Measurements from ENCODE around the gene ABCB6. TPM values are rescaled to one million over a fixed set of nuclear protein-coding genes. Genes with fewer than 3 reads are reported as not detected.
"Not testable (repeated sequence)": the region's sequence is repeated elsewhere in the genome, so short reads cannot be mapped to it uniquely, and the experiment has no call there.

ABCB6 gene
- 19.5 and 27.5 TPM in 2 replicates for total RNA-seq (2014; rRNA removed; shearing (Covaris generic))

GRCh38 chr2:219218732-219219701 is at the start of gene ABCB6:
TSS of gene ABCB6 (minus strand) at chr2:219218958. CDS start at chr2:219218673, 285 bp downstream.
- DNase-seq (ENCODE audit: low read depth): peak; percentile 91

GRCh38 chr2:219268294-219268693 is 49.5 kb upstream of the ABCB6 start:
- no peak for DNase-seq (ENCODE audit: low read depth)

GRCh38 chr2:219266886-219267285 is 48.1 kb upstream of the ABCB6 start:
- no peak for DNase-seq (ENCODE audit: low read depth)

DNA sequence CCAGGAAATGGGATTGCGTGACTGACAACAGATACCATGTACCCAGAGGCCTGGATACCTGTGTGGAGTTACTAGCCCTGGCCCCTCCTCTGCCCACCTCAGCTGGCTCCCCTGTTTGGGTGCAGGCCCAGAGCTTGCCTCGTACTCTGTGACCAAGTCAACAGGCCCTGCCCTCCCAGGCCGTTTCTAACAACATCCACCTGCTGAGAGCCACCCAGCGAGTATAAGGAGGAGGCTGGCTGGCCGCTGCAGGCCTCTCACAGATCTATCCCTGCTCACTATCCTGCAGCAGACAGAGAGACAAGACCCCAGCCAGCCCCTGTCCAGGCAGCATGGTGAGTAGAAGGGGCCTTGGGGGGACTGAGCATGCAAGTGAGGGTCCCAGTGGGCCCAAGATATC is 47.5 kb upstream of the ABCB6 start:
- no peak for DNase-seq (ENCODE audit: low read depth)

- no peak for DNase-seq (ENCODE audit: low read depth)
Measured at GRCh38 chr2:219261024-219261855, 42.5 kb upstream of the ABCB6 start.

DNA sequence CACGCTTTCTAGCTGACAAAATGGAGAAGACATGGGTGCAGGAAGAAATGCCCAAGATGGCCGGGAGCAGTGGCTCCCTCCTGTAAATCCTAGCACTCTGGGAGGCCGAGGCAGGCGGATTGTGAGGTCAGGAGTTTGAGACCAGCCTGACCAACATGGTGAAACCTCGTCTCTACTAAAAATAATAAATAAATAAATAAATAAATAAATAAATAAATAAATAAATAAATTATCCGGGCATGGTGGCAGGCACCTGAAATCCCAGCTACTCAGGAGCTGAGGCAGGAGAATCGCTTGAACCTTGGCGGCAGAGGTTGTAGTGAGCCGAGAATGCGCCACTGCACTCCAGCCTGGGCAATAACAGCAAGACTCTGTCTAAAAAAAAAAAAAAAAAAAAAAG is 40.2 kb upstream of the ABCB6 start:
- not testable (repeated sequence) for DNase-seq (ENCODE audit: low read depth)

DNA sequence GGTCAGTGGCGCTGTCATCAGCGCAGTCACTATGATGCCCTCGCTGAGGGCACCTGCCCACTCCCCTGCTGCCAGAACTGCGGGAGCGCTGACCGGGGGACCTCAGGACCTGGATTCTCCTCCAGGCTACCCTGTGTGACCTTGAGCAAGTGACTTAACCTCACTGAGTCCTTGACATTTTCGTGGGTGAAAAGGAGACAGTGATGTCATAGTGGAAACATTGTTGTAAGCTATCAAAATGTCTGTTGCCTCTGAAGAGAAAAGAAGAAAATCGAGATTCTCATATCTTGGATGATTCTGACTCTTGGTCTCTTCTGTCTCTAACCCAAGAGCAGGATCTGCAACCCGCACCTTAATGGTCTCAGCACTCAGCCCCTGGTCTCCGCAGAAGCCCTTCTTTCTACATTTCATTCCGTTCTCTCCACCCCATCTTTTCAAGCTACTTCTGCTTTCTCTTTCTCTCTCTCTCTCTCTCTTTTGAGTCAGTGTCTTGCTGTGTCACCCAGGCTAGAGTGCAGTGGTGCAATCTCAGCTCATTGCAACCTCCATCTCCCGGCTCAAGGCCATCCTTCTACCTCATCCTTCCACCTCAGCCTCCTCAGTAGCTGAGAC is 35.9 kb upstream of the ABCB6 start:
- peak; percentile 25 for DNase-seq (ENCODE audit: low read depth)

- peak; percentile 76 for DNase-seq (ENCODE audit: low read depth)
Measured at GRCh38 chr2:219253753-219254589, 35.2 kb upstream of the ABCB6 start, which contains the start of gene TUBA4A. TSS of gene TUBA4A (minus strand) at chr2:219253918. CDS start at chr2:219253858, 60 bp downstream.

DNA sequence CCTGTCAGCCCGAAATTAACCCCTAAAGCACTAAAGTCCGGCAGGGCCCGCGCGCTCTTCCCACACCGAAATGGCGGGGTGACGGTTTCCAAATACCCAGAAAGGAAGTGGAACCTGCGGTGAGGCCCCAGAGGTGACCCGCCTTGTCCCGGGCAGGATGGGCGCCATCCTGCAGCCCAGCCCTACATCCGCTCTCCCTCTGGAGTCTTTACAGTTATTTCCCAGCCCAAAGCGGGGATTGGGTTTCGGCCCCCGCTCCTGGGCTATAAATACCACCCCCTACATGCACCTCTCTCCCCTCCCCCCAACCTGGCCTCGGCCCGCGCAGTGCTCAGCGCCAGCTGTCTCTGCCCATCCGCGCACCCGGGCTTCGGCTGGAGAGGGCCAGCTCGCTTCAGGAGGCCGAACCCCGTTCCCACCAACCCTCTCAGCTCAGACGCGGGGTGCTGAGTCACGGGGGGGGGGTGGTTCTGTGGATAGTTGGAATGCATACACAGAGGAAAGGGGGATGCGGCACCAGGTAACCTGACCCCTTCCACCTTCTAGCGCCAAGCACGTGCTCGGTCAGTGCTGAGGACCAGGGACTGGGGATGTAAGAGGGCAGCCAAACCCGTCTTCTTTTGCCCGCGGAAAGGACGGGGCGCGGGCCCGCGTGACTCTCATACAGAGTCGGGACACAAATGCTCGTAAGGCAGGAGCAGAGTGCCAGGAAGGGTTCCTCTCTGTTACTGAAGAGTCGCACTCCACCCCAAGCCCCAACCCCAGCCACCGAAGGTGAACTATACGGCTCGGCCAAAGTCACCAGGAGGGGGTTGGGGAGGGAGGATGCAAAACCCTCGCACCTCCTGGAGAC is 34.4 kb upstream of the ABCB6 start, which contains the start of gene TUBA4B:
Gene TUBA4B (plus strand): TSS at position 344 of the 853 bp plus-strand sequence. CDS start 165 bp downstream, at position 509.
- peak; percentile 79 for DNase-seq (ENCODE audit: low read depth)

DNA sequence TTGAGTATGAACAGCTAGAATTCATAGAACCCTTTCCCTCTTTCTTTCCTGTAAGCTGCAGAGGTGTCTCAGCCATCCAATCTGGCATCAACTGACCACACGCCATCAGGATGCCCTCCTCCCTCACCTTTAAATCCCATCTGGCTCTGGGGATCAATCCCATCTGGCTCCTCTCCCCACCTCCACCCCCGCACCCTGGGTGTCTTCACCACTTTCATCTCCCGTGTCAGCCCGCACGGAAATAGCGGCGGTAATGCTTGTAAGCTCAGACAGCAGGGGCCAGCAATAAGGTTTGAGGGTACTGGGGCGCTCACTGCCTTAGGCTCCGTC is 33.8 kb upstream of the ABCB6 start:
- no peak for DNase-seq (ENCODE audit: low read depth)

- peak; percentile 32 for DNase-seq (ENCODE audit: low read depth)
Measured at GRCh38 chr2:219252084-219252483, 33.3 kb upstream of the ABCB6 start.

GRCh38 chr2:219251656-219252055 is 32.9 kb upstream of the ABCB6 start:
- DNase-seq (ENCODE audit: low read depth): peak; percentile 59

DNA sequence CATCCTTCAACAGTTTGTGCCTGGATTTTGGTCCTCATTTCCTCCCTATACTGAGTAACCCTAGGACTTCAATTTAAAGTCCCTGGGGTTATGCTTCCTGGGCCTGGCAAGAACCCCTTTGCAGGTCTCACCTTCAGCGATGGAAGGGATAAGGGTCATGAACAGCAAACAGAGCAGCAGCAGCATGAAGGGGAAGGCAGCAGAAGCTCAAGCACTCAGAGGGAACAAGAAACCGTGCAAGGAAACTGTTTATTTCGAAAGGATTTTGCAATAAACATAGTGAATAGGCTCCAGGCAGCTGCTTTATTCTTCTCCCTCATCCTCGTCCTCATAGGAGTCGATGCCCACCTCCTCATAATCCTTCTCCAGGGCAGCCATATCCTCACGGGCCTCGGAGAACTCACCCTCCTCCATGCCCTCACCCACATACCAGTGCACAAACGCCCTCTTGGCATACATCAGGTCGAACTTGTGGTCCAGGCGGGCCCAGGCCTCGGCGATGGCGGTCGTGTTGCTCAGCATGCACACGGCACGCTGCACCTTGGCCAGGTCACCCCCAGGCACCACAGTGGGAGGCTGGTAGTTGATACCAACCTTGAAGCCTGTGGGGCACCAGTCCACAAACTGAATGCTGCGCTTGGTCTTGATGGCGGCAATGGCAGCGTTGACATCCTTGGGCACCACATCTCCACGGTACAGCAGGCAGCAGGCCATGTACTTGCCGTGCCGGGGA is 31.5 kb upstream of the ABCB6 start:
- no peak for DNase-seq (ENCODE audit: low read depth)

DNA sequence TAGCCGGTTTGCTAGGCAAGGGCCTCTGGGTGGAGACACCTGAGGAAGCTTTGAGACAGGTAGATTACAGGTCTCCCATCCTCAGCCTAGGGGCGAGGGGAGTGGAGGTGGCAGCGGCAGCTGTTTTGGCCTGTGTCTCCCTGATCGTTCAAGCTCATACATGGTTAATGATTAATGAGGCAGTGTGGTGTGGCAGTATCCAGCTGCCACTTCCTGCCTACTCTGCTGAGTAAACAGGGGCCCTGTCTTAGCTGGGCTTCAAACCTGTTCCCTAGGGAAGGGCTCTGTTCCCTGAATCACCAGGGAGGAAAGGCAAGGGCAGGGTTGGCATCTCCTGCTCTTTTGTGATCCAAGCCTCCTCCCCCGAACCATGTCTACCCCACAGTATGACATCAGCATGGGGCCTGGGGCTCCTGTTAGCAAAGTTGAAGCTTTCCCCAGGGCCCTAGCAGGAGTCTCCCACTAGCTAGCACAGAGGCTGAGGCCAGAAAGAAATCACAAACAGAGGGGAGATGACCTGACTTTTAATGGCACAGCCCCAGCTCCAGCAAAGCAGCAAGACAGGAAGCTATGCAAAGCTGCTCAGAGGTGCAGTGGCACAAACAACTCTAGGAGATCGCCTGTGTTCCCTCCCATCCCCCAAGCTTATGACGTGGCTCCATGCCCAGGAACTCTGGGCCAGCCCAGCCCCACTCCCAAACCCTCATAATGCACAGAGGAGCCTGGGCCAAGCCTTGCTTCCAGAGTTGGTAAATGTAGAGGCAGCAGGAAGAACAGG is 30.6 kb upstream of the ABCB6 start:
- DNase-seq (ENCODE audit: low read depth): peak; percentile 92

- no peak for DNase-seq (ENCODE audit: low read depth)
Measured at GRCh38 chr2:219248845-219249202, 30.1 kb upstream of the ABCB6 start.

DNA sequence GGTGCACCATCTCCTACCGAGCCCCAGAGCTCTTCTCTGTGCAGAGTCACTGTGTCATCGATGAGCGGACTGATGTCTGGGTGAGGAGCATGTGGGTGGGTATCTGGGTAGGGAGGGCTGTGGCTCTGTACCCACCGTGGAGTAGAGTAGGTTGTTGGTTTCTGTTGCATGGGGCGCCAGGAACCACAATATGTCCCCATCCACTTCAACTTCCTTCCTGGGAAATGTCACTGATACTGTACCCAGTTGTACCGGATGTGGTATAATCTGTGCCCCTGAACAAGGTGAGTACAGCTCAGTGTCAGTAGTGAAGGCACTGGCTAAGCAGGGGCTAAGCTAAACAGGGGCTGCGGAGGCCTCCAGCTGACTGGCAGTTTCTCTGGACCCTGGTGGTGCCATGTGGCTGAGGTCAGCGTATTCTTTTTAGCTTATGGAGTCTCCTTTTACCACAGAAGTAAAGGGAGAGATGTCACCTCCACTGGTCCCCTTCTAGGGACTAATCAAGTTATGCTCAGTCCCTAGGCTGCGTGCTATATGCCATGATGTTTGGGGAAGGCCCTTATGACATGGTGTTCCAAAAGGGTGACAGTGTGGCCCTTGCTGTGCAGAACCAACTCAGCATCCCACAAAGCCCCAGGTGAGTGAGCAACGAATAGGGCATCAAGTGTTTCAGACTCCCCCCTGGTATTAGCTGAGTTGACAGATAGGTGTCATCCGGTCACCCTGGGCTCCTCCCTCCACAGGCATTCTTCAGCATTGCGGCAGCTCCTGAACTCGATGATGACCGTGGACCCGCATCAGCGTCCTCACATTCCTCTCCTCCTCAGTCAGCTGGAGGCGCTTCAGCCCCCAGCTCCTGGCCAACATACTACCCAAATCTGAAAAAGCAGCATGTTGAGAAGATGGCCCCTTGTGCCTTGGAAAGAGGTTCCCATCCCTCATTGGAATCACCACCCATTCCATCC is 29.2 kb upstream of the ABCB6 start:
- no peak for DNase-seq (ENCODE audit: low read depth)

DNA sequence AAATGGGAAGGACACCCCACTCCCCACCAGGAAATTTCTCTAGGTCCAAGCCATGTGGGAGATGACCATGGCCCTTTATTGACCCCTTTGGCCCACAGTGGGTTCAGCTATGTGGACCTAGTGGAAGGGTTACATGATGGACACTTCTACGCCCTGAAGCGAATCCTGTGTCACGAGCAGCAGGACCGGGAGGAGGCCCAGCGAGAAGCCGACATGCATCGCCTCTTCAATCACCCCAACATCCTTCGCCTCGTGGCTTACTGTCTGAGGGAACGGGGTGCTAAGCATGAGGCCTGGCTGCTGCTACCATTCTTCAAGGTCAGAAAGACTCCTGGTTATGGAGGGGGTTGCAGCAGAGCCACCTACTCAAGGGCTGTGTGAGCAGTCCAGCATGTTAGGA is 27.8 kb upstream of the ABCB6 start:
- no peak for DNase-seq (ENCODE audit: low read depth)

- no peak for DNase-seq (ENCODE audit: low read depth)
Measured at GRCh38 chr2:219245899-219246230, 27.1 kb upstream of the ABCB6 start.

Data from M059J (cell line).